ENCODE measurements around the gene NME2. TPM values are rescaled to one million over a fixed set of nuclear protein-coding genes. Genes with fewer than 3 reads are reported as not detected.
"Not testable (repeated sequence)": the region's sequence is repeated elsewhere in the genome, so short reads cannot be mapped to it uniquely, and the experiment has no call there.

The NME2 gene
- total RNA-seq, 1 donor from 2014 or later: 840 TPM

DNA sequence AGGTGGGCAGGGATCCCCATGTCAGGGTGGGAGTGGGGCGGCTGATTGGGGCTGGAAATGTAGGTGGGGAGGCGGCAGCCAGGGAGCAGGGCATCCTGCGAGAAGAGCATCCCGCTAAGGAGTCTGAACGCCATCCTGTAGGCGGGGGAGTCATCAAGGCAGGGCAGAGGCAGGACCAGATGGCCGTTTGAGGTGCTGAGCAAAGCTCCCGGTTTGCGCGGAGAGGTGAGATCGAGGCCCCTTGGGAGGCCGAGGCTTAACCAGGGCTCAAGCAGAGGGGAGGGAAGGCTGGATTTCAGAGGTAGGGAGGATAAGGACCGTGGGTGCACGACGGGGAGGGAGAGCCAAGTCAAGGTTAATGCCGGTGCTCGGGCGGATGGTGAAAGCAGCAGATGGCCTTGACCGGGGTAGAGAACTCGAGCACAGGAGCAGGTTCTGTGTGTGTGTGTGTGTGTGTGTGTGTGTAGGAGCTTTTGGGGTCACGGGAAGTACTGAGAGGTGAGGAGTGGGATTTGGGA is 472 bp upstream of the NME2 start:
- DNase-seq (ENCODE audit: low read depth): no peak

DNA sequence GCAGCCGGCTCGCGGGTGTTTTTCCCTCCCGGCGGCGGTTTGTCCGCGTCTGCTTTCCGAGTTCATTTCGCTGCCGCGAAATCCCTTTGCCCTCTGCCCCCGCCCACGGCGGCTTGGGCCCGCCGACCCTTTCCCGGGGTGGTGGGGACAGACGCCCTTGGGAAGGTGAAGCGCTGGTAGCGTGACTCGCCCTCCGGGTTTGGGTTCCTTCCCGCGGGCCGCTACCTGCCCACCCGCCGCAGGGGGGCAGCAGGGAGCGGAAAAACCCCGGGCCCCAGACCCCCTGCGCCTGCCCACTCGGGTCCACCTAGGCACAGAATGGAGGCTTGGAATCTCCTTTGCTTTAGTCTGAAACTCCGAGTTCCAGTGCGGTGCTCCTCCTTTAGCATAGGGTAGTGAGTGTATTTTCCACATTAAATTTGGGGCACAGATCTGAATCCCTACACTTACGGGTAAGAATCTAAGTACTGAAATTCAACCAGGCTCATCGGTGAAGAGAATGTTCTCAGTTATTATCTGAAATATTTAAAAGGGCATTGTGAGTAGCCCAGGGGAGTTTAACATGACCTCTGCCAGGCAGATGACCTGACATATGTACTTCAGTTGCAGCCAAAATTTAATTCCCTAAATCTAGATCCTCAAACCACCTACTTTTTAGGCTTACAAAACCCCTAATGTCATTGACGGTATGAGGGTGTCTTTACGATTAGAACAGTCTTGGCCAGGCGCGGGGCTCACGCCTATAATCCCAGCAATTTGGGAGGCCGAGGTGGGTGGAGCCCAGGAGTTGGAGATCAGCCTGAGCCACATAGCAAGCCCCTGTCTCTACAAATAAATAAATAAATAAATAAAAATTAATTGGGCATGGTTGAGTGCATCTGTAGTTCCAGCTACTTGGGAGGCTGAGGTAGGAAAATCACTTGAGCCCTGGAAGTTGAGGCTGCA is 1.0 kb downstream of the NME2 start:
- no peak for DNase-seq (ENCODE audit: low read depth)
- TF ChIP-seq, protein P1, sequence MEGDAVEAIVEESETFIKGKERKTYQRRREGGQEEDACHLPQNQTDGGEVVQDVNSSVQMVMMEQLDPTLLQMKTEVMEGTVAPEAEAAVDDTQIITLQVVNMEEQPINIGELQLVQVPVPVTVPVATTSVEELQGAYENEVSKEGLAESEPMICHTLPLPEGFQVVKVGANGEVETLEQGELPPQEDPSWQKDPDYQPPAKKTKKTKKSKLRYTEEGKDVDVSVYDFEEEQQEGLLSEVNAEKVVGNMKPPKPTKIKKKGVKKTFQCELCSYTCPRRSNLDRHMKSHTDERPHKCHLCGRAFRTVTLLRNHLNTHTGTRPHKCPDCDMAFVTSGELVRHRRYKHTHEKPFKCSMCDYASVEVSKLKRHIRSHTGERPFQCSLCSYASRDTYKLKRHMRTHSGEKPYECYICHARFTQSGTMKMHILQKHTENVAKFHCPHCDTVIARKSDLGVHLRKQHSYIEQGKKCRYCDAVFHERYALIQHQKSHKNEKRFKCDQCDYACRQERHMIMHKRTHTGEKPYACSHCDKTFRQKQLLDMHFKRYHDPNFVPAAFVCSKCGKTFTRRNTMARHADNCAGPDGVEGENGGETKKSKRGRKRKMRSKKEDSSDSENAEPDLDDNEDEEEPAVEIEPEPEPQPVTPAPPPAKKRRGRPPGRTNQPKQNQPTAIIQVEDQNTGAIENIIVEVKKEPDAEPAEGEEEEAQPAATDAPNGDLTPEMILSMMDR (conservative IDR thresholded peaks at IDR 0.05; ENCODE audit: low read depth, low read length): peak; percentile 70
- H3K4me3 ChIP-seq (ENCODE audit: low read depth, low read length): peak overlapping the region; percentile 95

More for the DNA sequence above, 472 bp upstream of the NME2 start:
- TF ChIP-seq, protein P1 (conservative IDR thresholded peaks at IDR 0.05; ENCODE audit: low read depth, low read length): no peak
- peak overlapping the region; percentile 95 for H3K4me3 ChIP-seq (ENCODE audit: low read depth, low read length)

DNA sequence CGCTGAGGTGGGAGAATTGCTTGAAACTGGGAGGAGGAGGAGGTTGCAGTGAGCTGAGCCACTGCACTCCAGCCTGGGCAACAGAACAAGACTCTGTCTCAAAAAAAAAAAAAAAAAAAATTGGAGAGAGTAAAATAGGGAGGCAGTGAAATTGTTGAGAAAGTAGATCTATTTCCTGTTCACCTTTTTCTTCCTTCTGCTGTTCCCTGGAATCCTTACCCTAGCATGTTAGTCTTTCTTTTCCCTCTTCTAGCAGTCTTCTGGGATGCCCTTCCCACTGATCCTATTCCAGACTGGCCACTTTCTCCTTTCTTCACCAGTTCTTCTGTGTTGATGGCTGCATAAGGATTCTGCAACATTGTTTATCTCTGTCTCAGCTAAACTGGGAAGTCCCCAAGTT is 3.1 kb downstream of the NME2 start:
- TF ChIP-seq, protein P1 (conservative IDR thresholded peaks at IDR 0.05; ENCODE audit: low read depth, low read length): no peak
- H3K4me3 ChIP-seq (ENCODE audit: low read depth, low read length): no peak overlapping the region
- DNase-seq (ENCODE audit: low read depth): no peak

GRCh38 chr17:51170736-51171135 is 4.5 kb downstream of the NME2 start:
- H3K4me3 ChIP-seq (ENCODE audit: low read depth, low read length): no peak overlapping the region
- TF ChIP-seq, protein P1 (conservative IDR thresholded peaks at IDR 0.05; ENCODE audit: low read depth, low read length): no peak
- no peak for DNase-seq (ENCODE audit: low read depth)

- DNase-seq (ENCODE audit: low read depth): not testable (repeated sequence)
These were observed 5.8 kb downstream of the NME2 start for GRCh38 chr17:51172030-51172429.

DNA sequence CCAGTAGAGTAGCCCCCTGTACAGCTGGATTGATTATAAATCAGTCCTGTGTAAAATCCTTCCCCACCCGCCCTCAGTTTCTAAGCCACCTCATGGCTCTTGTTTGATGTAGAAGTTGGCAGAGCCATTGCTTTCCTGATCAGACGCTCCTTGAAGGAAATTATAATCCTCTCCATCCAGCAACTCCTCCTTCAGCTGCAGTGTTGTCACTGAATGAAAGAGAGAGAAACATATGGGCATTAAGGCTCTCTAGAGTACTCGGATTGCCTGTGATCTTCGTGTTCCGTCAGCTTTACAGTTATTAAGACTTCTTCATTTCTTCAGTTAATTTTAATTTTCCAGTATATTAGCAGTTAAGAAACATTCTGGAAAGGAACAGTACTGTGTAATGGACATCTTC is 14.3 kb downstream of the NME2 start:
- TF ChIP-seq, protein P1 (conservative IDR thresholded peaks at IDR 0.05; ENCODE audit: low read depth, low read length): no peak

More at GRCh38 chr17:51172030-51172429, 5.8 kb downstream of the NME2 start:
- H3K4me3 ChIP-seq (ENCODE audit: low read depth, low read length): not testable (repeated sequence)

DNA sequence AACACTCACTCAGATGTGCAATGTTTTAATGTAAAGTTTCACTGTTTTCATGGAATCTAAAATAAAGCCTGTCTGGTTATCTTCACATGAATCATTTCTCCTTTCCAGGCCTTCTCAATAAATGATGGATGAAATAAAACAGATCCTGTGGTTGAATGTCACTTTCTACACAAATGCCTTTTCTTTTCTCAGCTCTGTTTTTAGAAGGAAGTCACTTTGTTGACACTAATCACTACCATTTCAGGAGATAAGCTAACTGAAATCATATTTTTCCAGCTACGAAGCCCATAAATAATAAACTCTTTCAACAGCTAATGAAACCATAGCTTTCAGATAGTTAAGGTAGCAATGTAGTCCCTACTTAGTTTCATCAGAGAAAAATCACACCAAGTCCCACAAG is 17.9 kb downstream of the NME2 start:
- DNase-seq (ENCODE audit: low read depth): no peak
- TF ChIP-seq, protein P1 (conservative IDR thresholded peaks at IDR 0.05; ENCODE audit: low read depth, low read length): no peak
- H3K4me3 ChIP-seq (ENCODE audit: low read depth, low read length): no peak overlapping the region

More for the DNA sequence above, 14.3 kb downstream of the NME2 start:
- no peak for DNase-seq (ENCODE audit: low read depth)
- H3K4me3 ChIP-seq (ENCODE audit: low read depth, low read length): no peak overlapping the region
